GM12891 (cell line): Measurements from ENCODE around the gene DMAC2.
"Not testable (repeated sequence)": the region's sequence is repeated elsewhere in the genome, so short reads cannot be mapped to it uniquely, and the experiment has no call there.

ENCODE experiments used
- DNase-seq: peaks from one replicate; pipeline ENCODE4 v3.0.0; 2011; ENCODE audit warnings: low spot score; ENCODE audit not compliant: insufficient read length
- FAIRE-seq: peaks from 2 replicates; lab custom pipeline; 2011; peaks lifted over from hg19 to GRCh38; lab: Jason Lieb, UNC
- PAX5 ChIP-seq: IDR thresholded peaks from 2 replicates; pipeline ENCODE4 v1.6.1; 2011; ENCODE audit warnings: low read length, moderate library complexity, mild to moderate bottlenecking; ENCODE audit not compliant: insufficient read depth, severe bottlenecking
- POLR2A ChIP-seq: IDR thresholded peaks from 2 replicates; pipeline ENCODE4 v1.6.1; 2011; ENCODE audit warnings: low read depth, low read length, control low read depth
- POLR2AphosphoS5 ChIP-seq: IDR thresholded peaks from 2 replicates; pipeline ENCODE4 v1.6.1; 2011; ENCODE audit warnings: low read depth, low read length, control low read depth
- POU2F2 ChIP-seq: IDR thresholded peaks from 2 replicates; pipeline ENCODE4 v1.6.1; 2011; ENCODE audit warnings: low read depth, mild to moderate bottlenecking, control low read depth, low read length, moderate library complexity
- SPI1 ChIP-seq: IDR thresholded peaks from 2 replicates; pipeline ENCODE4 v1.6.1; 2011; ENCODE audit warnings: low read depth, low read length, control low read depth
- TAF1 ChIP-seq: IDR thresholded peaks from 2 replicates; pipeline ENCODE4 v1.6.1; 2011; ENCODE audit warnings: low read depth, low read length, control low read depth

The DMAC2 gene

DNA sequence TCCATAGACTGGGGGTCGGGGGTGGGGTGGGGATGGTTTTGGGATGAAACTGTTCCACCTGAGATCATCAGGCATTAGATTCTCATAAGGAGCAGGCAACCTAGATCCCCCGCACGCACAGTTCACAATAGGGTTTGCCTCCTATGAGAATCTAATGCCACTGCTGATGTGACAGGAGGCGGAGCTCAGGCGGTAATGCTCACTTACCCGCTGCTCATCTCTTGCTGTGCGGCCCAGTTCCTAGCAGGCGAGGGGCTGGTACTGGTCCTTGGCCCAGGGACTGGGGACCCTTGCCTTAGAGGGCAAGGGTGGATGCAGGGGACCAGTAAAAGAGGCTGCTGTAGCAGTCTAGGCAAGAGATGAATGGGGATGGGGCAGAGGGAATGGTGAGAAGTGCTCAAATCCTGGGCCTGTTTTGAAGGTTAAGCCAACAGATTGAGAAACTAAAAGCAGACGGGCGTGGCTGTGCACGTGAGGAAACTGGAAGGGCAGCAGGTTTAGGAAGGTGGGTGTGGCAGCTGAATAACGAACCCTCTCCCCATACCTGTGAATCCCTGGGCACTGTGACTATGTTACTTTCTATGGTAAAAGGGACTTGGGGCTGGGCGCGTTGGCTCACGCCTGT, 1.7 kb upstream of the DMAC2 start:
- FAIRE-seq (no peak), DNase-seq (no peak)
- TF ChIP-seq POLR2AphosphoS5 (no peak), POLR2A (no peak), POU2F2 (no peak), SPI1 (no peak), TAF1 (no peak), PAX5 (no peak)

DNA sequence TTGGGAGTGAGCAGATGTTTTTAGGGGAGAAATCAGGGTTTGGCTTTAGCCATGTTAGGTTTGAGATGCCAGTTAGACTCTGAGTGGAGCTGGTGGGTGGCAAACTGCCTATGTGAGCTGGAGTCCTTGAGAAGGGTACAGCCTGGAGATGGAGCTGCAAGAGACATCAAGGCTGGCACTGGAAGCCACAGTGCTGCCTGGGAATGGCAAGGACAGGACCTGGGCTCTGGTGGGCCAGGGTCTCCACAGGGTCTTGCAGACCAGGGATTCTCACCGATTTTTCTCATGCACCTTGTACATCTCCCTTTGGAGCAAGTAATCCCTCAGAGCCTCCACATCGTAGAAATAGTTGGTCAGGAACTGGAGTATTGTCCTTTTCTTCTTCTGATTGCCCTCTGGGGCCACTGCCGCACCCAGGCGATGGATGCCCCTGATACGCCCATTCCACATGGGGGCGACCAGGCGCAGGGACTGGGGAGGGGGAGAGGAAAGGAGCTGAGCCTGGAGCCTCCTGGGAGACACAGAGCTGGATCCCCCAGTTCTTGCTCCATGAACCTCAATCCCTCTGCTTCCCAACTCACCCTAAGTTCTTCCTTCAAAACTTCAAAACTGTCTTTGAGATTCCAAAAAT, 1.7 kb downstream of the DMAC2 start:
- no peak for DNase-seq
- TF ChIP-seq POLR2A (no peak), POLR2AphosphoS5 (no peak), TAF1 (no peak), POU2F2 (no peak), PAX5 (no peak), SPI1 (no peak)
- no peak for FAIRE-seq

DNA sequence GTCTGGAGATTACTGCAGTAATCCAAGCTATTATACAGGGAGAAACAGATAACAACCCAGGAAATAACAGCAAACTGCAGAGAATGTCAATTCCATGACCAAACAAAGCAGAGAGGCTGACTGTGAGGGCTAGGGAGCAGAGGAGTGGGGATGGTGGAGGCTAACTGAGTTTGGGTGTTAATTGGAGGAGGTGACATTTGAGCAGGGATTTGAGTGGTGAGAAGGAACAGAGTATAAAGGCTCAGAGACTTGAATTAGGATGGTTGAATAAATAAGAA, 3.1 kb downstream of the DMAC2 start:
- FAIRE-seq, result no peak
- TF ChIP-seq PAX5 (no peak), POLR2AphosphoS5 (no peak), SPI1 (no peak), POLR2A (no peak), POU2F2 (no peak), TAF1 (no peak)
- no peak for DNase-seq

DNA sequence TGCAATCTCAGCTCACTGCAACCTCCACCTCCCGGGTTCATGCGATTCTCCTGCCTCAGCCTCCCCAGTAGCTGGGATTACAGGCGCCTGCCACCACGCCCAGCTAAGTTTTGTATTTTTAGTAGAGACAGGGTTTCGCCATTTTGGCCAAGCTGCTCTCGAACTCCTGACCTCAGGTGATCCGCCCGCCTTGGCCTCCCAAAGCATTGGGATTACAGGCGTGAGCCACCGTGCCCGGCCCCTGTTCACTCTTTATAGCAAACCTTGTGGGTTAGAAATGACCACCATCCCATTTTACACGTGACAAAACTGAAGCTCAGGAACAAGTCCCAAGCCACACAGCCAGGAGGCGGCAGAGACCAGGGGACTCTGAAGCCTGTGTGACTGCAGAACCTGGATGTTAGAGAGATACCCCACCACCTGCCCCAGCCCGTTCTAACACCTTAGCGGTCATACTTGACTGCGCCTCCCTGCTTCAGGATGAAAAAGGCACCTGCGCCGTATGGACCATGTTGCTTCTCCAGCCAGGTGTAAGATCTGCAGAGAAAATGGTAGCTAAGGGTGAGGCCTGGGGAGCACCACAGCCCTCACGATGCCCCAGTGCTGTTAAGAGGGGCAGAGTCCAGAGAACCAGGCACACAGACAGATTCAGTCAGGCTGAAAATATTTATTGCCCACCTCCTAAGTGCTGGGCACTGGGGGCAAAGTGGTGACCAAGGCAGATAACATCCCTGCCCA, 3.6 kb downstream of the DMAC2 start:
- FAIRE-seq, result no peak
- no peak for TF ChIP-seq POLR2AphosphoS5
- no peak for TF ChIP-seq SPI1
- no peak for DNase-seq

DNA sequence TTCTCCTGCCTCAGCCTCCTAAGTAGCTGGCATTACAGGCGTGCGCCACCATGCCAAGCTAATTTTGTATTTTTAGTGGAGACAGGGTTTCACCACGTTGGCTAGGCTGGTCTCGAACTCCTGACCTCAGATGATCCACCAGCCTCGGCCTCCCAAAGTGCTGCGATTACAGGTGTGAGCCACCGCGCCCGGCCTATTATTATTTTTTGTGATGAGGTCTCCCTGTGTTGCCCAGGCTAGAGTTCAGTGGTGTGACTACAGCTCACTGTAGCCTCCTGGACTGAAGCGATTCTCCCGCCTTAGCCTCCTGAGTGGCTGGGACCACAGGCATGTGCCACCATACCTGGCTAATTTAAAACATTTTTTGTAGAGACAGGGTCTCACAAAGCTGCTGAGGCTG, 4.3 kb downstream of the DMAC2 start:
- not testable (repeated sequence) for FAIRE-seq, DNase-seq

DNA sequence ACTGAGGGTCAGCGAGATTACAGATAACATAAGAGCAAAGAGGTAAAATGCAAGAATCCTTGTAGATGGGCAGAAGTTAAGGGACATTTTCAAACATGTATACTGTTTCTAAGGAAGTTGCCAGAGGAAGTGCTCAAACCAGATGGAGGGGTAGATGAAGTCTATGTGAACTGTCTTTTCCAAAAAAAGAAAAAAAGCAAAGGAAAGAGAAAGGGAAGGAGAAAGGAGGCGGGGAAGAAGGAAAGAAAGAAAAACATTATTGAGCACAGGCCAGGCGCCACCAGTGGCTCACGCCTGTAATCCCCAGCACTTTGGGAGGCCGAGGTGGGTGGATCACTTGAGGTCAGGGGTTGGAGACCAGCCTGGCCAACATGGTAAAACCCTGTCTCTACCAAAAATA, 5.3 kb downstream of the DMAC2 start:
- no peak for FAIRE-seq
- TF ChIP-seq PAX5, result no peak
- no peak for TF ChIP-seq SPI1
- TF ChIP-seq TAF1, result no peak
- no peak for TF ChIP-seq POU2F2
- no peak for TF ChIP-seq POLR2AphosphoS5
- TF ChIP-seq POLR2A, result no peak
- DNase-seq, result no peak

DNA sequence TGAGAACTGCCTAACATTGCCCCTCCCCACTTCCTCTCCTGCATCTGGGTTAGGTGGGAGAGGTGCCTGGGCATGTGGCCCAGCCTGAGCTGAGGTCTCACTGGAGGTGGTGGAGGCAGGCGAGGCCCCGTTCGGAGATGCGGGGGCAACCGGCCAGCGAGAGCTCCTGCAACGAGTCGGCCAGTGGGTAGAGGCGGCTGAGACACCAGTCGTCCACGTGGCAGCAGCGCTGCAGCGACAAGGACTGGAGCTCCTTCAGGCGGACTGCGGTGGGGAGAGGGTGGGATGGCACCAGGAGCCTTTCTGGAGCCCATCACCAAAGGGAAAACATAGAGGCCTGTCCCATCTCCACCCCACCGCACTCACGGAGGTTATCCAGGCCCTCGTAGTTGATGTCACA, 6.5 kb downstream of the DMAC2 start:
- FAIRE-seq (no peak), DNase-seq (no peak)
- TF ChIP-seq POLR2AphosphoS5, result no peak
- TF ChIP-seq POU2F2, result no peak

DNA sequence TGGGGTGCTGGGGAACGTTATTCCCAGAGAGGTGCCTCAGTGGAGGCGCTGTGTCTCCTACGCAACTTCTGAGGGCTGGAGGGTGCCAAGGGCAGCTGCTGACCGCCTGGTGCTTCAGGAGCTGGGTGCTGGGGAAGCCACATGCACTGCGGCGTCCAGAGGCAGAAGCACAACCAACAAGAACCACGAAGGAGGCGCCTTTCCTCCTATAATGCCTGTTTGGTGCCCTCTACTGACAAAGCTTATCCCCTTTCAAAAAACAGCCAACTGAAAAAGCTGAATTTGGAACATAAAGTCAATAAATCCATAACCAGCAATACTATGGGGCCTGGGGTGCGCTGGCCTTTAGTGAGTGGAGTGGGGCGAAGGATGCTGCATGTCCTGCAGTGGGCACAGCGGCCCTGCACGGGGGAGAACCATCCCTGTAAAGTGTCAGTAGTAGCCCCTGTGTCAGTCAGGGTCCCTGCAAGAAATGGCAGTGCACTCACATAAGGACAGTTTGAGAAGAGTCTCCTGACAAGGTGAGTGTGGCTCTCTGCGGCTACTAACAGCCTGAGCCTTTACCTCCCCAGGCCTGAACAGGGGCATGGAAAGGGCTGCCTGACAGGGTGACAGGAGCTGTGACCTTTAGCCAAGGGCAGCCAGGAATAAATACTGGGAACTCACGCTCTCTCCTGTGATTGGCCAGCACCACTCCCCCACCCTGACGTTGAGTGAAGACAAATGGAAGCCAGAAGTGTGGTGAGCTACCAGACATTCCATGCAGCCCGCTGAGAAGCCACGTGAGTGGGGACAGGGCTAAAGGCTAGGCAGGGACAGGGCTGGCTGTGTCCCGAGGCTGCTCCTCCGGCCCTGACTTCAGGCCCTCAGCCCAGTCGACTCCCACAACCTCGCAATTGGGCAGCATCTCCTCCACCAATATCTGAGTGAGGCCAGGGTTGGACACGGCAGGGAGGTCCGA, 8.0 kb downstream of the DMAC2 start:
- TF ChIP-seq POLR2A (peak; percentile 57; the same call in 1 of the 2 replicates), PAX5 (no peak), POLR2AphosphoS5 (0 out of 2 replicates have a peak, but pooled peaks have one; percentile 11), POU2F2 (no peak)
- FAIRE-seq, result peak; percentile 38
- DNase-seq, result no peak

DNA sequence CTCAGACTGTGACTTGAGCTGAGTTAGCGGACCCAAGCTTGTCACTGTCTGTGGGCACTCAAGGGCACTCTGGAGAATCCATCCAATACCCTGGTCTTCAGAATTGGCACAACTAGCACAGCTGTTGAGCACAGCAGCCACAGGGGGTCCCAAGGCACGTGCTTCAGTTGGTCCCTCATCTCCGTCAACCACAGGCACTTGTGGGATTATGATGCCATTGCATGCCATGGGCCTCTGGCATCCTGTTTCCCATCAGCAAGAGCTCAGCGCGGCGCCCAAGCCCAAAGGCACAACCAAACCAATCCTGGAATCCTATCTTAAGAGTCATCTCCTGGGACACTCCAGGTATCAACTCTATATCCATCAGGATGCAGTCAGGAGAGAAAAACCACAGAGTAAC, 8.8 kb downstream of the DMAC2 start:
- DNase-seq (no peak), FAIRE-seq (no peak)
- TF ChIP-seq POLR2AphosphoS5, result 0 out of 2 replicates have a peak, but pooled peaks have one; percentile 1
- no peak for TF ChIP-seq POLR2A

DNA sequence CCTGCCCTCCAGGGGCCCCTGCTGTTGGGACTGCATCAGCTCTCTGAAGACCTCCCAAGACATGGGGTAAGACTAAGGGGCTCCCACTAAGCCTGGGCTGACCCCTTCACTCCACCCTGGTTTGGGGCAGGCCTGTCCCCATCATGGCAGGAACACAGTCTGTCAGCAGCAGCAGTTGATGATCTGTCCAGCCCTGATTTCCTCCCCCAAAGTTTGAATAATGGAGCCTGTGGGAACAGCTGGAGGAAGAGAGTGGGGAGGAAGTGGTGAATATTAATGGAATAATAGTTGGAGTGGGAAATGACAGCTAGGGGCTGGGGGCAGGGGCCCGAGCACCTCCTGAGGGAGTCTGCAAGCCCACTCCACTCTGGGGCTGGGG, 11.2 kb downstream of the DMAC2 start:
- DNase-seq (no peak), FAIRE-seq (no peak)
- no peak for TF ChIP-seq TAF1
- TF ChIP-seq POLR2AphosphoS5, result no peak
- no peak for TF ChIP-seq SPI1
- TF ChIP-seq POU2F2, result no peak
- no peak for TF ChIP-seq PAX5
- no peak for TF ChIP-seq POLR2A
